ENCODE results near the gene STRA6.

DNA sequence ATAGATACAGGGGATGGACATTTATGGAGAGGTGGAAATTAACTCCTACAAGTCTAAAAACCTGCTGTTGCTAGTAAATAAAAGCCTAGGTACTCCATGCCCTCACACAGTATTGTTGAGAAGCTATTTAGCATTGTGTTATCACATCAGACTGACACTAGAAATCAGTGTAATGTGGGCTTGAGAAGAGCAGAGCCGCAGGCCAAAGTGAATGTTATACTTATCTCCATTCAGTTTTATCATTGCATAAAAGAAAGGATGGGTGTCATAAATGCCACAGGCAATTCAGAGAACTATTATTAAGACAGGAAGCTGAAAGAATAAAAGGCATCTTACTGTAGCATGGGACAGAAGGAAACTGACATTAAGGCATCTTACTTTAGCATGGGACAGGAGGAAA, 42.8 kb downstream of the STRA6 start:
- TF ChIP-seq EZH2 (IDR thresholded peaks at IDR 0.05), result no peak
- no peak for TF ChIP-seq POLR2AphosphoS5 (IDR thresholded peaks at IDR 0.05; ENCODE audit: borderline replicate concordance, low read depth, low read length)
